ENCODE data around the gene GSDME.
A peak's percentile ranks its signal among the peaks of the same experiment; 100 is the strongest.

The GSDME gene

GRCh38 chr7:24718977-24719491, 38.2 kb downstream of the GSDME start:
- peak; percentile 35 for DNase-seq

GRCh38 chr7:24718431-24718831, 38.8 kb downstream of the GSDME start:
- DNase-seq = peak; percentile 48

- DNase-seq = peak; percentile 32
Measured at GRCh38 chr7:24717694-24718320, 39.5 kb downstream of the GSDME start.

GRCh38 chr7:24717247-24717622, 40.0 kb downstream of the GSDME start:
- DNase-seq = peak; percentile 21

GRCh38 chr7:24716480-24717246, 40.6 kb downstream of the GSDME start:
- DNase-seq = peak; percentile 37

GRCh38 chr7:24715661-24716479, 41.4 kb downstream of the GSDME start:
- peak; percentile 50 for DNase-seq

- DNase-seq = peak; percentile 37
Measured at GRCh38 chr7:24715171-24715570, 42.1 kb downstream of the GSDME start.

- no peak for DNase-seq
Measured at GRCh38 chr7:24714676-24715010, 42.6 kb downstream of the GSDME start.

GRCh38 chr7:24713850-24714675, 43.2 kb downstream of the GSDME start:
- peak; percentile 37 for DNase-seq

- DNase-seq = peak; percentile 43
Measured at GRCh38 chr7:24713039-24713793, 44.0 kb downstream of the GSDME start.

GRCh38 chr7:24709585-24710360, 47.5 kb downstream of the GSDME start:
- DNase-seq = peak; percentile 26

- DNase-seq = no peak
Measured at GRCh38 chr7:24709051-24709450, 48.2 kb downstream of the GSDME start.

GRCh38 chr7:24707988-24708615, 49.2 kb downstream of the GSDME start:
- DNase-seq = no peak

- no peak for DNase-seq
Measured at GRCh38 chr7:24706211-24707170, 50.8 kb downstream of the GSDME start.

GRCh38 chr7:24705461-24705954, 51.8 kb downstream of the GSDME start:
- DNase-seq = no peak

GRCh38 chr7:24704311-24704710, 53.0 kb downstream of the GSDME start:
- DNase-seq = no peak

- no peak for DNase-seq
Measured at GRCh38 chr7:24703296-24703695, 54.0 kb downstream of the GSDME start.

- no peak for DNase-seq
Measured at GRCh38 chr7:24702755-24703154, 54.5 kb downstream of the GSDME start.

Measured in activated CD8-positive, alpha-beta memory T cell treated with anti-CD3 and anti-CD28 coated beads for 24 hours (primary cell).